ENCODE data around the gene UQCRQ. TPM values are rescaled to one million over a fixed set of nuclear protein-coding genes. Genes with fewer than 3 reads are reported as not detected.

The UQCRQ gene
- total RNA-seq, 2 experiments from 2014 or later: 299 to 537 TPM

DNA sequence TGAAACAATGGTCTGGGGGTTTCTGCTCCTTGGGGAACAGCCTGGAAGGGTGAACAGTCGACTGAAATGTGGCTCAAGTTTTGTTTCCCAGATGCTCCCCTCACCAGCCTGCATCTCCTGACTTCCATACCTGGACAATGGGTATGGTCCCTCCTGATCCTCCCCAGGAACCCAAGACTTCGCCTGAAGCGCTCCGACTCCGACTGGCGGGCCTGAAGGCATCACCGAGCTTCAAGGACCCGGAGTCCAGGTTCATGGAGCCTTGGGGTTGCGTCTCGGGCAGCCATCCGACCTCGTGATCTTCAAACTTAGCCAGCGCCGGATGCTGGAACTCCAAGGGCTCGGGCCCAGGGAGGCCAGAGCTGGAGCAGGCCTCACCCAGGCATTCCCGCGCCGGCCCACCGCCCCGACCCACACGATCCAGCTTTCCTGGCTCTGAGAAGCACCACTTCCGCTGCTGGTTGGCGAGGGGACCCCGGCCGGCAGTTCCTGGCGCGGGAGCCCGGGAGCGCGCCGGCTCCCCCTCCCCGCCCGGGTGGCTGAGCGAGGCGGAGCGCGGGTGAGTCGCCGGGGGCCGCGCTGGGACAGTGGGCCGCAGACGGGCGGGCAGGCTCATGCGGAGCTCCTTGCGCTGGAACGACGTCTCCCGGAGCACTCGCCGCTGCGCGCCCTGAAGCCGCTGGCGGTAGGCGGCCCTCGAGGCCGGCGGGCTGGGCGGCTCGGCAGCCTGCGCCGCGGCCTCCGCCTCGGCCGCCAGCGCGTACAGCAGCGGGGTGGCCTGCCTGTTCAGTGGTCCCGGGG lies 41.2 kb upstream of the UQCRQ start:
- Mint-ChIP-seq H3K4me1 (peaks cover 6% of the 10 kb centered on the region), H3K27ac (no peak overlapping the region), H3K4me3 (no peak overlapping the region), H3K27me3 (peaks cover 44% of the 10 kb centered on the region), H3K36me3 (ENCODE audit: low read depth) (no peaks in the 10 kb centered on the region), H3K9me3 (ENCODE audit: low read depth) (no peaks in the 10 kb centered on the region)
- POLR2A ChIA-PET: no interaction called here
- no peak for DNase-seq
- intact Hi-C loops (cut with DNase I, micrococcal nuclease): no loop called here
- ATAC-seq: peak; percentile 8
- CTCF ChIA-PET: interaction anchor here (0.6 to 2.2 kb wide), 8 partner anchors 10 to 493 kb away, joined by 3 to 7 read pairs (median 4); partner anchors contain the start of gene CCNI2

DNA sequence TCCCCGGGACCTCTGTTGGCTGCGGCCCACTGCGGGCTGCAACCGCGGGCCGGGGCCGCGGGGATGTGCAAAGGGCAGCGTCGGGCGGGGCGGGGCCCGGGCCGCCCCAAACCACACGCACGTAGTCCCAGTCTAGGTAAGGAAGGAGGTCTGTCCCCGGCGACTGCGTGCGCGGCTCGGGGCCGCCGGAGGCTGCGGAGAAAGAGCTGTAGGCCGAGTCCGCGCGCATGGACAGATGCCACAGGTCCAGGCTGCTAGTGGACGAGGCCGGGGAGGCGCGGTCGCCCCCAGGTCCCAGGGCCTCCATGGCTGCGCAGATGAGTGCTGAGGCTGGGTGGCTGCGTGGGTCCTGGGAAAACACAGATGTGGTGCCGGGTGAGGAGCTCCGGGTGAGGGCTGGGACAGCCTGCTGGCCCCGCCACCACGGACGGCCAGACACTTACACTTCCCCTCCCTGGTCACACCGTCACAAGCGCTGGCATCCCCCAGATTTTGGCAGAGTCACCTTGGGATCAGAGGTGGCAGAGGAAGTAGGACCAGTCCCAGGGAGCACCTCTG lies 40.5 kb upstream of the UQCRQ start:
- Mint-ChIP-seq H3K4me1 (peaks cover 3% of the 10 kb centered on the region), H3K9me3 (ENCODE audit: low read depth) (no peaks in the 10 kb centered on the region), H3K27me3 (peaks cover 42% of the 10 kb centered on the region), H3K36me3 (ENCODE audit: low read depth) (no peaks in the 10 kb centered on the region), H3K4me3 (no peak overlapping the region), H3K27ac (no peak overlapping the region)
- intact Hi-C loops (cut with DNase I, micrococcal nuclease): no loop called here
- ATAC-seq (peak; percentile 30), DNase-seq (peak; percentile 44)
- CTCF ChIA-PET: interaction anchor here (0.6 to 2.2 kb wide), 7 partner anchors 9 to 299 kb away, joined by 3 to 7 read pairs (median 3); partner anchors contain the start of gene SOWAHA
- POLR2A ChIA-PET: interaction anchor here (0.7 kb wide), 1 partner anchor 226 kb away, joined by 3 read pairs; the partner anchor contains the start of gene HSPA4

DNA sequence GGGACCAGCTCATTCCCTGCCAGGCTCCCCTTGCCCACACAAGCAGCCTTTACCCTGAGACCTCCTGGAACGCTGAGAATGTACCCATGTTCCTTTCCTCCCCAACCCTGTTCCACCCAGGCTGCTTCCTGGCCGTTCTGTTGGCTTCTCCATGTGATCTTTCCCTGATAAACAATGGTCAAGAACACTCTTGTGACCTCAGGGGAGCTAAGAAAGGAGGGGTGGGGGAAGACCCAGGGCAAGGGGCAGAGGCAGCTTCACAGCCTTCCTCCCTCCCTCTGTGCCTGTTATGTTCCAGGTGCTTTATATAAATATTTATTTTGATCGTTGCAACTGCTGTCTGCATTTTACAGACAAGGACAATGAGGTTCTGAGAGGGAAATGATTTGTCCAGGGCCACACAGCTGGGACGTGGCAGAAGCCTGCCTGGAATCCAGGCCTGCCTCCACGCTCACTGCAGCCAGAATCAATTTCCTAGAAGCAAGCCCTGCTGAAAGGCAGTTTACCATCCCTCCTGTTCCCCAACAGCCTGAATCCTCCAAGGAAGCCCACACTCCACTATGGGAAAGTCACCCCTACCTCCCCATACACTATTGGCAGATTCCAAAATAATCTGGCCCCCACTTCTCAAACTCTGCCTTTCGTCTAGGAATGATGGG lies 39.9 kb upstream of the UQCRQ start:
- H3K4me1 Mint-ChIP-seq: peaks cover 3% of the 10 kb centered on the region
- H3K4me3 Mint-ChIP-seq: no peak overlapping the region
- peaks cover 49% of the 10 kb centered on the region for H3K27me3 Mint-ChIP-seq
- ChIA-PET POLR2A (interaction anchor here (0.5 to 0.7 kb wide), 2 partner anchors 25 to 225 kb away, joined by 3 read pairs; partner anchors contain the start of gene HSPA4), CTCF (interaction anchor here (0.6 to 5.3 kb wide), 7 partner anchors 7 to 436 kb away, joined by 3 to 50 read pairs (median 3); partner anchors contain the start of gene SOWAHA)
- intact Hi-C loops (cut with DNase I, micrococcal nuclease): no loop called here
- no peaks in the 10 kb centered on the region for H3K36me3 Mint-ChIP-seq (ENCODE audit: low read depth)
- H3K27ac Mint-ChIP-seq: no peak overlapping the region
- DNase-seq (no peak), ATAC-seq (no peak)
- H3K9me3 Mint-ChIP-seq (ENCODE audit: low read depth): no peaks in the 10 kb centered on the region

DNA sequence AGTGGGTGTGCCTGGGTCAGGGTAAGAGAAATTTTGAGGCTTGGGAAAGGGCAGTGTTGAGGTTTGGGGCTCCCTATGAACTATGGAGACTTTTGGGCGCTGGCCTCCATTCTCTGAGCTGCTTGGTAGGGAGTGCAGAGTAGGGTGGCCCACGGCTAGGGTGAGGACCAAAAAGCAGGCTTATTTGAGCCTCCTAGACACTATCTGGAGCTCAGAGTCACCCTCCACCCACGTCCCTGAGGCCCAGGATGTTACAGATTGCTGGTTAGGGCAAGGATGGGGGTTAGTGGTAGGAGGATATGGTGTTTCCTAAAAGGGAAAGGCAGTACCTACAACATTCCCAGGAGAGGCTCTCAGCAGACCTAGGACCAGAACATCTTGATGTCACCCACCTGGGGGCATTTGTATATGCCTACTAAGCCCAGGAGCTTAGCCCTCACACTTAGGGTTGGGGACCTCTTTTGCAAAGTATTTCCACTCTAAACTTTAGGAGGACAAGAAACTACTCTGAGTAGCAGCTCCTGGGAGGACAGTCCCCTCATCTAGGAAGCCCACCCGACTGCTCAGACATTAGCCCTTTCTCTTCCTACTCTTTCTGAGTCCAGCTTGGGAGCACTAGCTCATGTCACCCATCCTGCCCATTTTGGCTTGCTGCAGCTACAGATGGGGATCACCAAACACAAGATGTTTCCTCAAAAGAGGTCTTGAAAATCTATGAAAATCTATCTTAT lies 38.3 kb upstream of the UQCRQ start:
- H3K36me3 Mint-ChIP-seq (ENCODE audit: low read depth): no peaks in the 10 kb centered on the region
- H3K27ac Mint-ChIP-seq: no peak overlapping the region
- H3K4me1 Mint-ChIP-seq: peaks cover 2% of the 10 kb centered on the region
- H3K9me3 Mint-ChIP-seq (ENCODE audit: low read depth): no peaks in the 10 kb centered on the region
- peaks cover 49% of the 10 kb centered on the region for H3K27me3 Mint-ChIP-seq
- CTCF ChIA-PET: interaction anchor here (0.6 to 5.3 kb wide), 10 partner anchors 9 to 419 kb away, joined by 3 to 50 read pairs (median 4); no protein-coding TSS in a partner anchor
- intact Hi-C loops (cut with DNase I, micrococcal nuclease): no loop called here
- no peak for ATAC-seq
- no peak for DNase-seq
- POLR2A ChIA-PET: interaction anchor here (0.7 kb wide), 1 partner anchor 90 kb away, joined by 3 read pairs; no protein-coding TSS in a partner anchor
- no peak overlapping the region for H3K4me3 Mint-ChIP-seq

DNA sequence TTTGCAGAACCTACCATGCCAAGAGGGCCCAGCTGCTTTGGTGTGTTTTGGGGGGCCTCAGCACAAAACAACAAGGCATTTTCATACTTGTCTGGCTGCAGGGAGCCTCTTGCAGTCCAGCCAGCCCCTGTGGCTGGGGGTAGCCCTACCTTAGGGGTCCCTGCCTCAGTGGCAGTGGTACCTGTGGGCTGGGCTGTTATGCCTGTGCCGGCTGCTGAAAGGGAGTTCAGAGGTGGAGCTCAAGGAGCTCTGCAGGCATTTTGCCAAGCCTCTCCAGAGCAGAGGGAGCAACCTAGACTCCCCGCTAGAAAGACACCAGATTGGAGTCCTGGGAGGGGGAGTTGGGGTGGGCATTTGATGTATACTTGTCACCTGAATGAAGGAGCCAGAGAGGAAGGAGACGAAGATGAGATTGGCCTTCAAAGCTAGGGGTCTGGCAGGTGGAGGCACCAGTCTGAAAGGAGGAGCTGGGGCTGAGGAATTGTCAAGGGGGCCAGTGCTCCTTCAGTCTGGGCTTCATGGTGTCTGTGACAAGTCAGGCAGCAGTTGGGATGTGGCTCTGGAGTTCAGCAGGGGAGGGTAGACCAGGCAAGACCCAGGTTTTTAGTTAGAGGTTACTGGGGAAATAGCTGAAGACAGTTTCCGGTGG lies 37.5 kb upstream of the UQCRQ start:
- DNase-seq (no peak), ATAC-seq (no peak)
- no peaks in the 10 kb centered on the region for H3K36me3 Mint-ChIP-seq (ENCODE audit: low read depth)
- intact Hi-C loops (cut with DNase I, micrococcal nuclease): no loop called here
- peak overlapping the region; percentile 70 for H3K4me3 Mint-ChIP-seq
- peaks cover 2% of the 10 kb centered on the region for H3K4me1 Mint-ChIP-seq
- POLR2A ChIA-PET: interaction anchor here (0.7 to 0.8 kb wide), 2 partner anchors 91 to 334 kb away, joined by 3 to 4 read pairs; no protein-coding TSS in a partner anchor
- no peaks in the 10 kb centered on the region for H3K9me3 Mint-ChIP-seq (ENCODE audit: low read depth)
- H3K27me3 Mint-ChIP-seq: peaks cover 45% of the 10 kb centered on the region
- CTCF ChIA-PET: interaction anchor here (0.6 to 5.3 kb wide), 10 partner anchors 9 to 328 kb away, joined by 3 to 50 read pairs (median 3); partner anchors contain the start of genes GDF9 and UQCRQ
- no peak overlapping the region for H3K27ac Mint-ChIP-seq

DNA sequence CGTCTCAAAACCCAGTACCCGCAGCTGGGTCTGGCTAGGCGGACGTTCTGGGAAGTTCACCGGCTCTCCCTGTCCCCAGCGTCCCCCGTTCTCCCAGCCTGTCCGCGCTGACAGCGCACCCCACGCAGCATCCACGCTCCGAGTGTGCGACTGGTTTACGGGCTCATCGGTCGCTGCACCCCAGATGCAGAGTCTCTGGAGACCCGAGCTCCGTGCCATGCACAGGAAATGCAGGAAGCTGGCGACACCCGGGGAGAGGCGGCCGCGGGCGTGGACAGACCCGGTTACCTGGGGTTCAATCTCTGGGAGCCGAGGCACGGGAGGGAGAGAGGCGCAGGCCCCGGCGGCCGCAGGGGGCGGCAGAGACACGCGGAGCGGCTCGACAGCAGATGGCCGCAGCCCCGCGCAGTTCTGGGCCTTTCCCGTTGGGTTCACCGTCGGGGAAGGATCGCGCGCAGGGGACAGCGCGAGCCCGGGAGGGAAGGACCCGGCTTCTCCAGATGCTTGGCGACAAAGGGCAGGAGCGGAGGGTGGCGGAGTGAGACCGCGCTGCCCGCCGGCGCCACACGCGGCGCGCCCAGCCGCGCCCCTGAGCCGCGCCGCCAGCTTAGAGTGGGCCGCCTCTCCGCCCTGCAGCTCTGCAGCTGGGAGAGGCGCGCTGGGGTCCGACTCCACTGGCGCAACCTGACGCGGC lies 36.6 kb upstream of the UQCRQ start:
- intact Hi-C loops (cut with DNase I, micrococcal nuclease): loop anchor here (1.0 kb wide), 2 partner anchors 36 to 53 kb away; partner anchors contain the start of genes GDF9 (in 2 of the 2) and UQCRQ (in 2 of the 2)
- Mint-ChIP-seq H3K27ac (no peak overlapping the region), H3K36me3 (ENCODE audit: low read depth) (no peaks in the 10 kb centered on the region)

GRCh38 chr5:132830436-132831094 lies 35.9 kb upstream of the UQCRQ start, which contains the start of gene SHROOM1:
Gene SHROOM1, minus strand, starts transcription at chr5:132830647. Its CDS starts 4,507 bp downstream, at chr5:132826140.
- ChIA-PET CTCF (interaction anchor here (0.5 to 5.3 kb wide), 12 partner anchors 11 to 916 kb away, joined by 3 to 50 read pairs (median 4); partner anchors contain the start of genes GDF9 and UQCRQ), POLR2A (interaction anchor here (0.5 kb wide), 1 partner anchor 238 kb away, joined by 10 read pairs; no protein-coding TSS in a partner anchor)
- Mint-ChIP-seq H3K36me3 (ENCODE audit: low read depth) (no peaks in the 10 kb centered on the region), H3K4me3 (peak within 1 kb of the TSS; percentile 70), H3K4me1 (peaks cover 2% of the 10 kb centered on the region), H3K27me3 (peaks cover 35% of the 10 kb centered on the region), H3K27ac (no peak within 1 kb of the TSS), H3K9me3 (ENCODE audit: low read depth) (no peaks in the 10 kb centered on the region)
- intact Hi-C loops (cut with DNase I, micrococcal nuclease): loop anchor here (1.0 kb wide), 2 partner anchors 36 to 53 kb away; partner anchors contain the start of genes GDF9 (in 2 of the 2) and UQCRQ (in 2 of the 2)
- ATAC-seq (peak; percentile 35), DNase-seq (peak; percentile 53)

More for the DNA sequence above, 36.6 kb upstream of the UQCRQ start:
- Mint-ChIP-seq H3K9me3 (ENCODE audit: low read depth) (no peaks in the 10 kb centered on the region), H3K4me1 (peaks cover 2% of the 10 kb centered on the region), H3K4me3 (peak overlapping the region; percentile 70), H3K27me3 (peaks cover 38% of the 10 kb centered on the region)
- ChIA-PET POLR2A (interaction anchor here (0.5 kb wide), 1 partner anchor 239 kb away, joined by 10 read pairs; no protein-coding TSS in a partner anchor), CTCF (interaction anchor here (0.5 to 5.3 kb wide), 14 partner anchors 10 to 917 kb away, joined by 3 to 50 read pairs (median 4); partner anchors contain the start of genes GDF9 and UQCRQ)
- ATAC-seq (peak; percentile 87), DNase-seq (peak; percentile 86)

GRCh38 chr5:132831095-132831860 lies 35.2 kb upstream of the UQCRQ start:
- Mint-ChIP-seq H3K27me3 (peaks cover 32% of the 10 kb centered on the region), H3K27ac (no peak overlapping the region), H3K4me3 (peak overlapping the region; percentile 61), H3K4me1 (peaks cover 2% of the 10 kb centered on the region), H3K36me3 (ENCODE audit: low read depth) (no peaks in the 10 kb centered on the region), H3K9me3 (ENCODE audit: low read depth) (no peaks in the 10 kb centered on the region)
- ChIA-PET POLR2A (no interaction called here), CTCF (interaction anchor here (0.6 to 5.3 kb wide), 7 partner anchors 12 to 417 kb away, joined by 3 to 50 read pairs (median 3); no protein-coding TSS in a partner anchor)
- no peak for DNase-seq
- intact Hi-C loops (cut with DNase I, micrococcal nuclease): no loop called here
- no peak for ATAC-seq
